GM18502 (cell line): ENCODE results near the gene TPX2.

Experiments used
- ATAC-seq: cut with Tn5 transposase; IDR thresholded peaks from one replicate; pipeline ENCODE4 v1.9.1; 2021; ENCODE audit warnings: mild to moderate bottlenecking; ENCODE audit not compliant: unreplicated experiment, poor library complexity

The TPX2 gene

DNA sequence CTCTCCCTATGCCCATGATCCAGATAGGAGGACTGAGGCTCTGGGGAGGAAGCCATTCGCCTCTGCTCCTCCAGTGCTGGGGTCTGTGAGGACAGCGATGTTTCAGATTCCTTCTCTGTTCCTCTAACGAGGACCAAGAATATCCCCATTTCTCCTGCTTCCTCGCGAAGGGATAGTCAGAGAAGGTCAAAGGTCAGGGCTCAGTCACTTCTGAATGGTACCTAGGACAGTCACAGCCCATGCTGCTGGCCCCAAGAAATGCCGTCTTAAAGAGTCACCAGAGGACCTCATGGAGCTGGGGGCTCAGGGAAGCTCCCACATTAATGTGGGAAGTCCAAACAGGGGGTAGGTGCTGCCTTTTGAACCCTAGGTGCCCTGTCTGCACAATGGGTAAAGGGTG, 104.2 kb downstream of the TPX2 start:
- no peak for ATAC-seq

DNA sequence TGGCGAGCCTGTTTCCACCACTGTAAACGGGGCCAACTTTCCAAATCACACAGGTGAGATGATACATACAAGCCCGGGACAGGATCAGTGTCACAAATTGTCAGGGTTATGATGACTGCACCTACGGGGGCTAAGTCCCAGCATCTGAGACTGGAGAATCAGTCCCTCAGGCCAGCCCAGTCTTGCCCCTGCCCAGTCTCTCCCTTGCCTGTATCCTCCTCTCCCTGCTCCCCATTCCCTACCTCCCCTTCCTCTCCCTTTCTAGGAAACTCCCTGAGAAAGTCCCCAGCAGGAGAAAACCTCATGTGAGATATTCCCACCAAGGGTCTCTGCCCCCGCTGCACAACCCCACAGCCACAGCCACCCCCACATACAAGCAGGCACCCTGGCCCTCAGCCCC, 104.8 kb downstream of the TPX2 start:
- no peak for ATAC-seq

DNA sequence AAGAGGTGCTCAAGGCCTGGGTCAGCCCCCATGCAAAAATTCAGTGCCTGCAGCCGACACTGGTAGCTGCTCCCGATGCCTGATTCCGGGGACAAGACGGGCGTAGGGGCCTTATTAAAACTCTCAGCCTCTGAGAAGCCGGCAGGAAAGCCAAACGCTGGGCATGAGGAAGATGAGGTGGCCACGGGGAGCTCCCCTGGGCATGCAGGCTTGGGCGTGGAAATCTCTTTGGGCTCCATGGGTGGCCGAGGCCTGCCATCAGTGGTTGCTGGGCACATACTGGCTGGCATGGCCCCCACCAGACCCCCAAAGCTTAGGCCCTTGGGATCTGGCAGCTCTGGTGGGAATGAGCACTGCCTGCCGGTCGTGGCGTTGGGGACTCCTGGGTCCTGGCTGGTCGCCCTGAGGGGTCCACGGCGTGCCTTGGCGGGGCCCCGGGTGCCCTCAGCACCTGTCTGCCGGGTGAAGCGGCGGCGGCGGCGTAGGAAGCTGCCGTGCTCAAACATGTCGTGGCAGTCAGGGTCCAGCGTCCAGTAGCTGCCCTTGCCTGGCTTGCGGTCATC, 105.7 kb downstream of the TPX2 start:
- no peak for ATAC-seq

DNA sequence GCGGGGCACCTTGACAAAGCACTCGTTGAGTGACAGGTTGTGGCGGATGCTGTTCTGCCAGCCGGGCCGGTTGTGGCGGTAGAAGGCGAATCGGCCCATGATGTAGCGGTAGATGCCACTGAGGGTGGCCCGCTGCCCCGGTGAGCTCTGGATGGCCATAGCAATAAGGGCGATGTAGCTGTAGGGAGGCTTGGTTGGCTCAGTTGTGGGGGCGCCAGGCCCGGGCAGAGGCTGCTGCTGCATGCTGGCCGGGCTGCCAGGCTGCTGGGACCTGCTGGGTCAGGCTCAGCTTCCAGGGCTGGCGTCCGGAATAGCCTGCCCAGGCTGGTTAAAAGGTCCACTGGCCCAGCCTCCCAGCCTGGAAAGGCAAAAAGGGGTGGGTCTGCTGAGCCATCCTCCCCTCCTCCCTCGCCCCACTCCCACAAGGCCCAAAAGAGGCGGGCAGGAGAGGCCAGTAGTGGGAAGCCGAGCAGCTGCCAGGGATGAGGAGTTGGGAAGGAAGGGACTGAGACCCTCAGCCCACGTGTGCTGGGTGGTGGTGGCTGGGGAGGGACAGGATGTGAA, 106.3 kb downstream of the TPX2 start, which contains the start of gene FOXS1:
TSS of gene FOXS1 (minus strand) at position 305 of the 564 bp plus-strand sequence. CDS start at position 243, 62 bp downstream.
- no peak for ATAC-seq

DNA sequence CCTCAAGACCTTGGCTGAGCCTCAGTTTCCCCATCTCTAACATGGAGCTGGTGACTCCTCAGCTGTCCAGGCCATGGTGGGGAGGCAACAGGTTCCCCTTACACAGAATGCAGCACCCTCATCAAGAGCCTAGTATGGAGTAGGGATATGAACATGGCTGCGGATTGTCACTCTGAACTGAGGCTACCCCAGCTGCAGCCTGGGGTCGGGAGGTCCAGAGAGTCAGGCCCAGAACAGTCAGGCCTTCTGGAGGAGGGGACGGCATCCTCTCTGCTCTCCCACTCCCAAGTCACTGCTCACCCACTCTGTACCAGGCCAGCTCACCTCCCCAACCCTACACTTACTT, 107.7 kb downstream of the TPX2 start:
- ATAC-seq, result no peak

DNA sequence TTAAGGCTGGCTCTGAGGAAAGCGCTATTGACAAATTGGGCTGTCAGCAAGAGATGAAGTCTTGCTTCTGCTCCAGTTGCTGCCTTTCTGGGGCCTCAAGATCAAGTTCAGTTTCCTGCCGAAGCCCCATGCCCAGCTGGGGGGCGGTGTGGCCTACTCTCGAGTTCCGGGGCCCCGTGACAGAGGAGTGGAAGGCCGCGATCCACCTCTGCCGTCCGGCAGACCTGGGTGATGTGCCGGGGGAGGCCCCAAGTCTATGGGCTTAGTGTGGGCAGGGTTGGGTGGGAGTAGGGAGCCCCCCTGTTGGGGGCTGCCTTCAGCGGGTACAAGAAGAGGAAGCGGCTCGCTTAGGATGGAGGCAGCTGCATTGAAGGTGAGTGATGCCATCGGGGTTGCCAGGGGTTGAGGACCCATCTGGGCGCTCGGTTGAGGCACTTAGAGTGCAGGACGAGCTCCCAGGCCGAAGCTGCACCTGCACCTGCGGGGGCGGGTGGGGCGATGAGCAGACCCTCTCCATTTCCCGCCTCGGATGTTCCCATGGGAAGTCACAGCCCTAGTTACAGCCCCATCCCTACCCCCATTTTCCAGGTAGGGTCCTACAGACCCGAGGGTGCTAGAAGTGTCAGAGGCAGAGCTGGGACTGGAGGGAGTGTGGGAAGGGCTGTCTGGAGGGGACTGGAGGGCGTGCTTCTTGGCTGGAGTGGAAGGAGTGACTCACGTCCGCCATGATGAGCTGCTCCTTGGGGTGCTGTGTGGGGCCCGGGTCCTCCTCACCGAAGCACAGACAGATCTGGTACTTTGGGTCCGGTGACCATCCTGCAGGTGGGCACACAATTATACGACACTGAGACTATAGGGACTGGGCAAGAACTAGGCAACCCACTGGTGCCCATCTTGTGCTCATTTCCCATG, 109.3 kb downstream of the TPX2 start:
- ATAC-seq, result no peak

DNA sequence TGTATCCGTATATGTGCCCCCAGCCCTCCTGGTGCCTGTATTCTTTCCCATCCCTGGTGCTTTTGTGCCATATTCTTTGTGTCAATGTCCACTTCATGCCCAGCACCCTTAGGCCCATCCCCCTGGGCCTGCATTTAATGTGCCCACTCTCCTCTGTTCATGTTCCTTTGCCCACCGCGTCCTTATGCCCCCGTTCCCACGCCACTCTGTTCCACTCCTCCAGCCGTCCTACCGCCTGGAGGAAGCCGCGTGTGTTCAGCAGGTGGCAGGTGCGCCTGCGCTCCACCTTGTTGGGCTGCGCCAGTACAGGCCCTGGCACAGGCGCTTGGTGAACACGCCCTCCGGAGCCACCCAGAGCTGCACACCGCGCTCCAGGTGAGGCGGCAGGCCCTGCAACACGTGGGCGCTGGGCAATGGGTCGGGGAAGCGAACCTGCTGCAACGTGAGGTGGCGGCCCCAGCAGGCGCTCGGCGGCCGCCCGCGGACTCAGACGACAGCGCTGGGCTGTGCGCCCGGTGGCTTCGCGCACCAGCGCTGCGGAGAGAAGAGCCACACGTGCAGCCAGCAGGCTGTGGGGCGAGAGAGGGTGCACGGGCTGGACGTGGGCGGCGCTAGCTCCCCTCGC, 110.3 kb downstream of the TPX2 start:
- ATAC-seq, result no peak
